Astrocyte of the spinal cord (primary cell): ENCODE data around the gene RASL11B.

ENCODE experiments used
- DNase-seq: peaks from one replicate; pipeline ENCODE4 v3.0.0; 2011; ENCODE audit warnings: low read depth, low spot score
- H3K4me3 ChIP-seq: 2 replicates; pipeline ENCODE4 v1.5.1; 2011; ENCODE audit warnings: low read depth, mild to moderate bottlenecking, low read length, moderate library complexity
- in situ Hi-C: cut with HindIII; loops from 2 replicates; pipeline ENCODE4 v1.10.0; 2017; ENCODE audit warnings: low sequenced_read_pairs
- TF ChIP-seq, protein P1 (sequence below): IDR thresholded peaks from 2 replicates; pipeline ENCODE4 v1.5.1; 2012; ENCODE audit warnings: low read depth, mild to moderate bottlenecking, low read length, inconsistent platforms

Gene RASL11B

DNA sequence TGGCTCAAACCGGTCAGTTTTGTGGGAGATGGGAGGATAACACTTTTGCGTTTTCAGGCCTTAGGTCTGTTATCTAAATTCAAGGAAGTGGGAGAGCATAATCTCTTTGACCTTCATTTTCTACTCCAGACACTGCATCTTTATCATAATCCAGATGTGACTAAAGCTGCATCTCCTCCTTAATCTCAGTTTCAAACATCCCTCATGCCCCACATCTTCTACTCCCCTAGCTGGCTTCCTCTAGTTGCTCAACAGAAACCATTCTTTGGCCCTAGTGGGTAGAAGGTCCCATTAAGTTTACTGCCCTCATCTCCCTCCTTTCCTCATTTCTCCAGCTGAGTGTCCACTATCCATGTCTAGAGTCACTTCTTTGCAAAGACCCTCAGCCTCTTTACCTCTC, 18.8 kb upstream of the RASL11B start:
- TF ChIP-seq, protein P1, sequence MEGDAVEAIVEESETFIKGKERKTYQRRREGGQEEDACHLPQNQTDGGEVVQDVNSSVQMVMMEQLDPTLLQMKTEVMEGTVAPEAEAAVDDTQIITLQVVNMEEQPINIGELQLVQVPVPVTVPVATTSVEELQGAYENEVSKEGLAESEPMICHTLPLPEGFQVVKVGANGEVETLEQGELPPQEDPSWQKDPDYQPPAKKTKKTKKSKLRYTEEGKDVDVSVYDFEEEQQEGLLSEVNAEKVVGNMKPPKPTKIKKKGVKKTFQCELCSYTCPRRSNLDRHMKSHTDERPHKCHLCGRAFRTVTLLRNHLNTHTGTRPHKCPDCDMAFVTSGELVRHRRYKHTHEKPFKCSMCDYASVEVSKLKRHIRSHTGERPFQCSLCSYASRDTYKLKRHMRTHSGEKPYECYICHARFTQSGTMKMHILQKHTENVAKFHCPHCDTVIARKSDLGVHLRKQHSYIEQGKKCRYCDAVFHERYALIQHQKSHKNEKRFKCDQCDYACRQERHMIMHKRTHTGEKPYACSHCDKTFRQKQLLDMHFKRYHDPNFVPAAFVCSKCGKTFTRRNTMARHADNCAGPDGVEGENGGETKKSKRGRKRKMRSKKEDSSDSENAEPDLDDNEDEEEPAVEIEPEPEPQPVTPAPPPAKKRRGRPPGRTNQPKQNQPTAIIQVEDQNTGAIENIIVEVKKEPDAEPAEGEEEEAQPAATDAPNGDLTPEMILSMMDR: no peak
- in situ Hi-C loops: no loop called here
- no peak overlapping the region for H3K4me3 ChIP-seq
- no peak for DNase-seq

DNA sequence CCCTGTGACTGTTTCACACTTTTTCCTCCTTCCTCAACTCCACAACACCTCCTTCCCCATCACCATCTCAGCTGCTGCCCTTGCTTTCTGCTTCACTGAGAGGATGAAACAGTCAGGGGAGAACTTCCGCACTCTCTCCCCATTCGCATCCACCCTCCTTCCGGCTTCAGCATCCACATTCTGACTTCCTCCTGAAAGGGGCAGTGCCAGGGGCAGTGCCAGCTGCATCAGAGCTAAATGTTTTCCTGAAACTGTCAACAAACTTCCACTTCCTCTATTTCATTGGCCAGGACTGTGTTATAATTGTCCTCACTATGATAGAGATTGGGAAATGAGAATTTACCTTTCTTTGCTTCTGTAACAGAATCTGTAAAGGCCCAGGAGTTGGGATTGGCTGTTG, 18.2 kb upstream of the RASL11B start:
- no peak for DNase-seq
- TF ChIP-seq, protein P1: no peak
- no peak overlapping the region for H3K4me3 ChIP-seq
- in situ Hi-C loops: no loop called here

DNA sequence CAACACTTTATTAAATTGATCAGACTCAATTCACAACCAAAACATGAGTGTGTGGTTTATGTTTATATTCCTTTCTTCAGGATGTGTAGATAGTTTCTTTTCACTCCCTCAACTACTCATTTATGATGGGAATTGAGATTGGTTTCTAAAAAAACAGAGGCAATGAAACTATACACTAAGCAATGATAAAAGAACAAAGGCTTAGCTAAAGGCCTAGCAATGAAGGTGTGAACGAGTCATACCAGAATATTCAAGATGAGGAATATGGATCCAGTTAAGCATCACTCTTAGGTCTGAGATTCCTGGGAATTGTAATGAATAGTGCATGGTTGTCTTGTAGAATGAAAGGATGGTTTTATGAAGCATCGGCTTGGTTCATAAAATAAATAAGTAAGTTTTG, 17.5 kb upstream of the RASL11B start:
- TF ChIP-seq, protein P1: no peak
- no peak overlapping the region for H3K4me3 ChIP-seq
- DNase-seq: no peak
- in situ Hi-C loops: no loop called here

DNA sequence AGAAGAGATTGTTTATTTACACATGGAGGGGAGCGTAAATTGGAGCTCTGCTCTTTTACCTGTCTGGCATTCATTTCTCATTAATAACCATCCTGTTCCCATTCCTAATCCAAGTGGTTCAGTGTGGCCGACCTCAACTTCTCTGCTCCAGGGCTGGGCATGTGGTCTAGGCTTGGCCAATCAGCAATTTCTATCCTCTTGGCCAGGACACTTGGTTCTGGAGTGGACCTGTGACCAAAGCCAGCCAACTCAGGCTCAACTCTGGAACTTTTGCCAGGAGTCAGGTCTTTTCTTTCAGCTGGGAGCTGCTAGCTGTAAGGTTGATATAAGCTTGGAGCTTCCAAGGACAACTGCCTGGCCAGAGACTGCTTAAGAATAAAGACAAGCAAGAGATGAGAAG, 15.6 kb upstream of the RASL11B start:
- H3K4me3 ChIP-seq: no peak overlapping the region
- in situ Hi-C loops: no loop called here
- TF ChIP-seq, protein P1: no peak
- no peak for DNase-seq

DNA sequence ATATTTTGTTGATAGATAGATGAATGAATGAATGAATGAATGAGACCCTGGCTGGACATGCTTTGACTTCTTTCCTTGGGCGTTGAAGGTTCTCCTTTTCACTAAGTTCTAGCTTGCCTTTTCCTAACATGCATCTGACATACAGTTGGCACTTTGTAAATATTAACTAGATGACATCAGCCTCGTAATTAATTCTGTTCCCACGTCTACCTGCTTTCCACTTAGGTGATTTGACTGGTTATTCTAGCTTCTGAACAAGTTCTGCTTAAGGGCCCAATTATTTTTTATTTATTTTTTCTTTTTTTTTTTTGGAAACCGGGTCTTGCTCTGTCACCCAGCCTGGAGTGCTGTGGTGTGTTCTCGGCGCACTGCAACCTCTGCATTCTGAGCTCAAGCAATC, 13.9 kb upstream of the RASL11B start:
- in situ Hi-C loops: no loop called here
- DNase-seq: no peak
- no peak overlapping the region for H3K4me3 ChIP-seq
- TF ChIP-seq, protein P1: no peak

DNA sequence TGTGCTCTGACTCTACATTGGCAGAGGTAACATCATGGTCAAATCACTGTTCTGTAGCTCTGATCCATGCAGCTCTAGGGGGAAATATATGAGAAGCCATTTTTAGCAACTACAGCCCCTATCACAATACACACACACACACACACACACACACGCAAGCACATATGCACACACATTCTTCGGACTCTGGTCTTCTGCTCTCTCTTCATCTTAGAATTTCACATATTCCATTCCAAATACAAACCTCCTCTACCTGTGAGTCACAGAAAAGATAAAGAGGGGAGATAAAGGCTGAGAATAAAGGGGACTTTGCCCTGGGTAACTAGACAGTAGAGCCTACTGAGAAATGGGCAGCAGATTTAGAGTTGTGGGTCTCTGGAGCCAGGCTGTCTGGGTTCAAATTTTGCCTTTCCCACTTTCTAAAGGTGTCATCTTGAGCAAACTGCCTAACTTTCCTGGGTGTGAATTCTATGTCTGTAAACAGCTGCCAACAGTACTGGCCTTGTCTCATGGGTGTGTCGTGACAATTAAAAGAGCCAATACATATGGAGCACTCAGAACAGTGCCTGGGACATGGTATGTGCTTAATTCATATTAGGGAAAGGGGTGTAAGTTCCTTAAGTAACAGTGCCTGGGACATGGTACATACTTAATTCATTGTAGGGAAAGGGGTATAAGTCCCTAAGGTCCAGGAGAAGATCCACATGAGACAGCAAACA, 11.6 kb upstream of the RASL11B start:
- in situ Hi-C loops: no loop called here
- H3K4me3 ChIP-seq: no peak overlapping the region
- no peak for DNase-seq
- TF ChIP-seq, protein P1: no peak
